K562 (cell line): Measurements from ENCODE around the gene LIX1. TPM values are rescaled to one million over a fixed set of nuclear protein-coding genes. Genes with fewer than 3 reads are reported as not detected.
A peak's percentile ranks its signal among the peaks of the same experiment; 100 is the strongest.

Experiments
- ADNP ChIP-seq: fragments of 200-800 bp; sonication (Bioruptor generic); IDR thresholded peaks from 2 replicates; pipeline ENCODE4 v1.6.1; 2016; ENCODE audit warnings: missing genetic modification characterization, missing compliant biosample characterization
- ARID2 ChIP-seq: fragments of 450-650 bp; IDR thresholded peaks from 2 replicates; pipeline ENCODE4 v1.6.1; 2017; ENCODE audit warnings: antibody characterized with exemption, mild to moderate bottlenecking
- CBFA2T2 ChIP-seq: fragments of 450-650 bp; conservative IDR thresholded peaks from 2 replicates; pipeline ENCODE4 v1.6.1; 2017; ENCODE audit warnings: mild to moderate bottlenecking
- CBX5 ChIP-seq: IDR thresholded peaks from 2 replicates; pipeline ENCODE4 v1.6.1; 2014; ENCODE audit warnings: low read depth, borderline replicate concordance
- EWSR1 ChIP-seq: fragments of 450-650 bp; IDR thresholded peaks from 2 replicates; pipeline ENCODE4 v1.6.1; 2018; ENCODE audit warnings: borderline replicate concordance, mild to moderate bottlenecking, low read depth, moderate library complexity; ENCODE audit not compliant: partially characterized antibody
- GABPB2 ChIP-seq: fragments of 250-450 bp; sonication (Bioruptor Pico); conservative IDR thresholded peaks from 2 replicates; pipeline ENCODE4 v1.5.1; 2021; ENCODE audit warnings: mild to moderate bottlenecking
- GTF2A2 ChIP-seq: IDR thresholded peaks from 2 replicates; pipeline ENCODE4 v1.6.1; 2016; ENCODE audit warnings: mild to moderate bottlenecking, missing genetic modification characterization, missing compliant biosample characterization
- HNRNPLL ChIP-seq: fragments of 200-400 bp; formaldehyde crosslinking; IDR thresholded peaks from 2 replicates; pipeline ENCODE4 v1.6.1; 2017; ENCODE audit warnings: low read length, low read depth, mild to moderate bottlenecking; ENCODE audit not compliant: poor library complexity, severe bottlenecking
- JUND ChIP-seq, 2 experiments: IDR thresholded peaks; 2 replicates in 1 of 2; 3 replicates in 1 of 2; pipeline ENCODE4 v1.6.1; 2011; ENCODE audit warnings: borderline replicate concordance in 2 of 2, low read depth in 2 of 2, low read length in 2 of 2, improper control_type of control experiment in 1 of 2, missing biosample characterization in 1 of 2, missing genetic modification characterization in 1 of 2, missing genetic modification reagents in 1 of 2
- KDM4B ChIP-seq, 2 experiments: fragments of 450-650 bp in 1 of 2; sonication (generic) in 1 of 2; IDR thresholded peaks; 2 replicates each; pipeline ENCODE4 v1.6.1; 2016 to 2017; ENCODE audit warnings: borderline replicate concordance in 2 of 2, antibody characterized with exemption in 1 of 2, low read depth in 1 of 2, mild to moderate bottlenecking in 1 of 2
- MAFK ChIP-seq: IDR thresholded peaks from 2 replicates; pipeline ENCODE4 v1.6.1; 2011; ENCODE audit warnings: low read length, improper control_type of control experiment
- NBN ChIP-seq: fragments of 450-650 bp; IDR thresholded peaks from 2 replicates; pipeline ENCODE4 v1.6.1; 2016; ENCODE audit warnings: low read depth, mild to moderate bottlenecking
- NCOA4 ChIP-seq: fragments of 450-650 bp; IDR thresholded peaks from 2 replicates; pipeline ENCODE4 v1.6.1; 2018; ENCODE audit warnings: mild to moderate bottlenecking; ENCODE audit not compliant: partially characterized antibody
- PCBP2 ChIP-seq: fragments of 200-400 bp; formaldehyde crosslinking; IDR thresholded peaks from 2 replicates; pipeline ENCODE4 v1.6.1; 2018; ENCODE audit warnings: low read length, low read depth, mild to moderate bottlenecking, moderate library complexity; ENCODE audit not compliant: poor library complexity, severe bottlenecking
- RFX7 ChIP-seq: fragments of 250-450 bp; sonication (Bioruptor Pico); IDR thresholded peaks from 2 replicates; pipeline ENCODE4 v1.5.1; 2021; ENCODE audit warnings: mild to moderate bottlenecking
- SMAD1 ChIP-seq: fragments of 150-350 bp; IDR thresholded peaks from 2 replicates; pipeline ENCODE4 v1.6.1; 2014; ENCODE audit warnings: low read length, low read depth; ENCODE audit not compliant: partially characterized antibody
- ZNF311 ChIP-seq: fragments of 250-450 bp; sonication (Bioruptor Pico); IDR thresholded peaks from 2 replicates; pipeline ENCODE4 v1.4.0; 2020; ENCODE audit warnings: mild to moderate bottlenecking, moderate library complexity
- ZNF324 ChIP-seq: fragments of 250-450 bp; sonication (Bioruptor Pico); IDR thresholded peaks from 2 replicates; pipeline ENCODE4 v1.4.0; 2020; ENCODE audit warnings: mild to moderate bottlenecking
- ZNF780A ChIP-seq: fragments of 250-450 bp; sonication (Bioruptor Pico); IDR thresholded peaks from 2 replicates; pipeline ENCODE4 v1.5.0; 2021; ENCODE audit warnings: mild to moderate bottlenecking
- polyA plus RNA-seq, 8 experiments: library from polyadenylated mRNA; depleted of rRNA in 4 of 8; stranded (reverse) in 5 of 8; unstranded in 3 of 8; fragments of >200 nt; fragmentation: Nextera tagmentation in 2 of 8; fragmentation: Illumina TruSeq in 1 of 8; extraction: Ambion mirVana in 2 of 8; extraction: Trizol in 1 of 8; gene quantifications; 2 replicates each; pipeline versions ENCODE4 v1.2.1 to v1.2.3, GENCODE V29; 2011 to 2014; ENCODE audit warnings: inconsistent platforms in 1 of 8, missing spikeins in 1 of 8
- total RNA-seq, 7 experiments: library from RNA; depleted of rRNA in 6 of 7; stranded (reverse); fragments of >200 nt in 6 of 7; fragmentation: Illumina TruSeq in 2 of 7; extraction: Trizol in 2 of 7; gene quantifications; 2 replicates each; pipeline versions ENCODE4 v1.2.1 to v1.2.3, GENCODE V29; 2011 to 2021; ENCODE audit warnings: low replicate concordance in 1 of 7
- TF ChIP-seq, protein P1 (sequence below): fragments of 250-450 bp; sonication (Bioruptor Pico); IDR thresholded peaks from 2 replicates; pipeline ENCODE4 v1.5.0; 2022; ENCODE audit warnings: mild to moderate bottlenecking
- TF ChIP-seq, protein P2 (sequence below): fragments of 250-450 bp; sonication (Bioruptor Pico); IDR thresholded peaks from 2 replicates; pipeline ENCODE4 v1.8.0; 2022; ENCODE audit warnings: moderate library complexity, mild to moderate bottlenecking, inconsistent platforms
- TF ChIP-seq, protein P3 (sequence below): fragments of 250-450 bp; sonication (Bioruptor Pico); IDR thresholded peaks from 2 replicates; pipeline ENCODE4 v1.5.0; 2021; ENCODE audit warnings: mild to moderate bottlenecking, borderline replicate concordance
- TF ChIP-seq, protein P4 (sequence below), 3 experiments: fragments of 200-800 bp in 1 of 3; sonication (Bioruptor generic) in 1 of 3; sonication (generic) in 1 of 3; formaldehyde crosslinking in 1 of 3; IDR thresholded peaks; 2 replicates each; pipeline versions ENCODE4 v1.6.1 to v1.8.0; 2016 to 2022; ENCODE audit warnings: mild to moderate bottlenecking in 2 of 3, missing compliant biosample characterization in 2 of 3, missing genetic modification characterization in 2 of 3, missing genetic modification reagents in 1 of 3

Gene LIX1
- total and polyA plus RNA-seq, 9 of the 15 experiments (the other 6 are each of a cell fraction or from before 2014, with no cell fraction given): 0.01 to 0.18 TPM; not detected in 7

DNA sequence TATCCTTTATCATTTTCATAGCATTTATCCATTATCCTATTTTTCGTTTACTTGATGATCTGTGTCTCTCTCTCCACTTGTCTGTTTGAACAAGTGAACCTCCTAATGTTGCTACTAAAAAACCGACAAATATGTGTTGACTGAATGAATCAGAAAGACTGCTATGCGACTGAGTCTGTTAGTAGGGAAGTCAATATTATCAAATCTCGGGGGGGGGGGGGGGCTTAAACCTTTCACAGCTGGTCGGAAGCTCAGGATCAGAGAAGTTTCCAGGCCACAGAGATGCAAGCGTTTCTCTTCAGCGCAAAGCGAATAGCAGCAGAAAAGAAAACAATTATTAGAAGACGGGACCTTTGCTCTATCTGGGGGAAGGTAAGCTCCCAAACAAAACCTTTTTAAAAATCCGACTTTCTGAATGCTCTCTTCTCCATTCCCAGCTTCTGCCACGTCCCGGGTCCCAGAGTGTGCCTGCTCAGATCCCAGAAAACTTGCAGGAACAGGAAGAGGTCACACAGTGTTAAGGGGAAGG is 40.2 kb upstream of the LIX1 start (continued):
- TF ChIP-seq, protein P1, sequence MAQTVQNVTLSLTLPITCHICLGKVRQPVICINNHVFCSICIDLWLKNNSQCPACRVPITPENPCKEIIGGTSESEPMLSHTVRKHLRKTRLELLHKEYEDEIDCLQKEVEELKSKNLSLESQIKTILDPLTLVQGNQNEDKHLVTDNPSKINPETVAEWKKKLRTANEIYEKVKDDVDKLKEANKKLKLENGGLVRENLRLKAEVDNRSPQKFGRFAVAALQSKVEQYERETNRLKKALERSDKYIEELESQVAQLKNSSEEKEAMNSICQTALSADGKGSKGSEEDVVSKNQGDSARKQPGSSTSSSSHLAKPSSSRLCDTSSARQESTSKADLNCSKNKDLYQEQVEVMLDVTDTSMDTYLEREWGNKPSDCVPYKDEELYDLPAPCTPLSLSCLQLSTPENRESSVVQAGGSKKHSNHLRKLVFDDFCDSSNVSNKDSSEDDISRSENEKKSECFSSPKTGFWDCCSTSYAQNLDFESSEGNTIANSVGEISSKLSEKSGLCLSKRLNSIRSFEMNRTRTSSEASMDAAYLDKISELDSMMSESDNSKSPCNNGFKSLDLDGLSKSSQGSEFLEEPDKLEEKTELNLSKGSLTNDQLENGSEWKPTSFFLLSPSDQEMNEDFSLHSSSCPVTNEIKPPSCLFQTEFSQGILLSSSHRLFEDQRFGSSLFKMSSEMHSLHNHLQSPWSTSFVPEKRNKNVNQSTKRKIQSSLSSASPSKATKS (CRISPR knock-in tag): no peak
- TF ChIP-seq RFX7 (no peak), CBFA2T2 (no peak), EWSR1 (no peak), HNRNPLL (no peak), MAFK (no peak), NBN (no peak), CBX5 (no peak), GABPB2 (CRISPR knock-in tag) (no peak), GTF2A2 (tag) (no peak), KDM4B (IDR thresholded peaks at IDR 0.05; ENCODE audit: borderline replicate concordance in 2 of 2, low read depth in 1 of 2) (no peak), ZNF780A (CRISPR knock-in tag) (no peak), JUND (IDR thresholded peaks at IDR 0.05; ENCODE audit: borderline replicate concordance, low read depth, low read length) (no peak), JUND (tag; IDR thresholded peaks at IDR 0.05; ENCODE audit: borderline replicate concordance, low read depth, low read length) (no peak), NCOA4 (no peak), ADNP (tag) (no peak), SMAD1 (no peak), ARID2 (no peak), ZNF311 (CRISPR knock-in tag) (no peak), PCBP2 (no peak), ZNF324 (no peak)
- TF ChIP-seq, protein P2, sequence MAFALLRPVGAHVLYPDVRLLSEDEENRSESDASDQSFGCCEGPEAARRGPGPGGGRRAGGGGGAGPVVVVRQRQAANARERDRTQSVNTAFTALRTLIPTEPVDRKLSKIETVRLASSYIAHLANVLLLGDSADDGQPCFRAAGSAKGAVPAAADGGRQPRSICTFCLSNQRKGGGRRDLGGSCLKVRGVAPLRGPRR (CRISPR knock-in tag): no peak
- TF ChIP-seq, protein P3, sequence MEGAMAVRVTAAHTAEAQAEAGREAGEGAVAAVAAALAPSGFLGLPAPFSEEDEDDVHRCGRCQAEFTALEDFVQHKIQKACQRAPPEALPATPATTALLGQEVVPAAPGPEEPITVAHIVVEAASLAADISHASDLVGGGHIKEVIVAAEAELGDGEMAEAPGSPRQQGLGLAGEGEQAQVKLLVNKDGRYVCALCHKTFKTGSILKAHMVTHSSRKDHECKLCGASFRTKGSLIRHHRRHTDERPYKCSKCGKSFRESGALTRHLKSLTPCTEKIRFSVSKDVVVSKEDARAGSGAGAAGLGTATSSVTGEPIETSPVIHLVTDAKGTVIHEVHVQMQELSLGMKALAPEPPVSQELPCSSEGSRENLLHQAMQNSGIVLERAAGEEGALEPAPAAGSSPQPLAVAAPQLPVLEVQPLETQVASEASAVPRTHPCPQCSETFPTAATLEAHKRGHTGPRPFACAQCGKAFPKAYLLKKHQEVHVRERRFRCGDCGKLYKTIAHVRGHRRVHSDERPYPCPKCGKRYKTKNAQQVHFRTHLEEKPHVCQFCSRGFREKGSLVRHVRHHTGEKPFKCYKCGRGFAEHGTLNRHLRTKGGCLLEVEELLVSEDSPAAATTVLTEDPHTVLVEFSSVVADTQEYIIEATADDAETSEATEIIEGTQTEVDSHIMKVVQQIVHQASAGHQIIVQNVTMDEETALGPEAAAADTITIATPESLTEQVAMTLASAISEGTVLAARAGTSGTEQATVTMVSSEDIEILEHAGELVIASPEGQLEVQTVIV (CRISPR knock-in tag): no peak
- TF ChIP-seq, protein P4, sequence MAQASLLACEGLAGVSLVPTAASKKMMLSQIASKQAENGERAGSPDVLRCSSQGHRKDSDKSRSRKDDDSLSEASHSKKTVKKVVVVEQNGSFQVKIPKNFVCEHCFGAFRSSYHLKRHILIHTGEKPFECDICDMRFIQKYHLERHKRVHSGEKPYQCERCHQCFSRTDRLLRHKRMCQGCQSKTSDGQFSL (CRISPR knock-in tag; IDR thresholded peaks at IDR 0.05): 0 out of 2 replicates have a peak, but pooled peaks have one; percentile 19
- TF ChIP-seq, protein P4 (tag; IDR thresholded peaks at IDR 0.05): peak in 1 of 2 experiments; percentile 73; a peak in 2 of 4 replicates
